ENCODE results near the gene MYLK4. TPM values are rescaled to one million over a fixed set of nuclear protein-coding genes. Genes with fewer than 3 reads are reported as not detected.
A peak's percentile ranks its signal among the peaks of the same experiment; 100 is the strongest.

MYLK4 gene
- total RNA-seq, 2 donors from 2014 or later = 1.0 to 3.6 TPM

- TF ChIP-seq, protein P1, sequence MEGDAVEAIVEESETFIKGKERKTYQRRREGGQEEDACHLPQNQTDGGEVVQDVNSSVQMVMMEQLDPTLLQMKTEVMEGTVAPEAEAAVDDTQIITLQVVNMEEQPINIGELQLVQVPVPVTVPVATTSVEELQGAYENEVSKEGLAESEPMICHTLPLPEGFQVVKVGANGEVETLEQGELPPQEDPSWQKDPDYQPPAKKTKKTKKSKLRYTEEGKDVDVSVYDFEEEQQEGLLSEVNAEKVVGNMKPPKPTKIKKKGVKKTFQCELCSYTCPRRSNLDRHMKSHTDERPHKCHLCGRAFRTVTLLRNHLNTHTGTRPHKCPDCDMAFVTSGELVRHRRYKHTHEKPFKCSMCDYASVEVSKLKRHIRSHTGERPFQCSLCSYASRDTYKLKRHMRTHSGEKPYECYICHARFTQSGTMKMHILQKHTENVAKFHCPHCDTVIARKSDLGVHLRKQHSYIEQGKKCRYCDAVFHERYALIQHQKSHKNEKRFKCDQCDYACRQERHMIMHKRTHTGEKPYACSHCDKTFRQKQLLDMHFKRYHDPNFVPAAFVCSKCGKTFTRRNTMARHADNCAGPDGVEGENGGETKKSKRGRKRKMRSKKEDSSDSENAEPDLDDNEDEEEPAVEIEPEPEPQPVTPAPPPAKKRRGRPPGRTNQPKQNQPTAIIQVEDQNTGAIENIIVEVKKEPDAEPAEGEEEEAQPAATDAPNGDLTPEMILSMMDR (IDR thresholded peaks at IDR 0.05) = peak in 1 of 2 donors; percentile 48
- H3K27ac ChIP-seq = peak overlapping the region; percentile 70 to 85
- H3K9me3 ChIP-seq = no peaks in the 10 kb centered on the region
- H3K4me1 ChIP-seq = peaks cover 0 to 19% of the 10 kb centered on the region in 2 donors
- H3K4me3 ChIP-seq = peak overlapping the region; percentile 12 to 36
- DNase-seq (ENCODE audit: low spot score) = no peak
- H3K27me3 ChIP-seq = no peaks in the 10 kb centered on the region
- no peaks in the 10 kb centered on the region for H3K36me3 ChIP-seq
Measured at GRCh38 chr6:2744209-2744771, 6.4 kb downstream of the MYLK4 start.

- H3K36me3 ChIP-seq = no peaks in the 10 kb centered on the region
- H3K27ac ChIP-seq = peak overlapping the region; percentile 70 to 85
Measured at GRCh38 chr6:2743280-2744208, 7.2 kb downstream of the MYLK4 start.

DNA sequence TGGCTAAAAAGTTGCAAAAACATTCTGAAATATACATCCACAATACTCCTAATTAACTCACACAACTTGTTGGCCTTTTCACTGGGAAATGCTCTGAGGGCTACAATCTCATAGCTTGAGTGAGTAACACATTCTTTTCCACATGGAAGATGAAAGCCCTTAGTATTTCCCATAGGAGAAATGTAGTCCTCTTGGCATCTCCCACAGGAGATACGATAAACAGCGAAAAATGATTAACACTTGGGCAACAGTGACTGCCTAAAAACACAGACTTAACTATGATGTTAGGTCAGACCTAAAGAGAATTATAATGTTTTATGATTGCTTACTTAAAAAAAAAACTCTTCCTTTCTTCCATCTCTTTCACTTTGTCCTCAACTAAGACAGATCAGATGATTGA is 9.0 kb downstream of the MYLK4 start:
- H3K4me3 ChIP-seq = no peak overlapping the region
- no peaks in the 10 kb centered on the region for H3K36me3 ChIP-seq
- H3K27me3 ChIP-seq = no peaks in the 10 kb centered on the region
- TF ChIP-seq, protein P1 (IDR thresholded peaks at IDR 0.05) = no peak
- DNase-seq (ENCODE audit: low spot score) = no peak
- H3K9me3 ChIP-seq = no peaks in the 10 kb centered on the region
- H3K27ac ChIP-seq = peak overlapping the region; percentile 17 to 60
- peaks cover 0 to 12% of the 10 kb centered on the region in 2 donors for H3K4me1 ChIP-seq

More at GRCh38 chr6:2743280-2744208, 7.2 kb downstream of the MYLK4 start:
- Histone ChIP-seq H3K4me3 (peak overlapping the region; percentile 23 to 36), H3K27me3 (no peaks in the 10 kb centered on the region), H3K4me1 (peaks cover 0 to 11% of the 10 kb centered on the region in 2 donors), H3K9me3 (no peaks in the 10 kb centered on the region)
- TF ChIP-seq, protein P1 (IDR thresholded peaks at IDR 0.05) = no peak
- DNase-seq (ENCODE audit: low spot score) = no peak

GRCh38 chr6:2740581-2740980 is 10.1 kb downstream of the MYLK4 start:
- TF ChIP-seq, protein P1 (IDR thresholded peaks at IDR 0.05) = no peak
- no peak for DNase-seq (ENCODE audit: low spot score)
- no peak overlapping the region for H3K4me3 ChIP-seq
- H3K27ac ChIP-seq = peak overlapping the region; percentile 17 to 60
- no peaks in the 10 kb centered on the region for H3K27me3 ChIP-seq
- peaks cover 0 to 8% of the 10 kb centered on the region in 2 donors for H3K4me1 ChIP-seq
- H3K9me3 ChIP-seq = no peaks in the 10 kb centered on the region
- no peaks in the 10 kb centered on the region for H3K36me3 ChIP-seq

- Histone ChIP-seq H3K27ac (peak overlapping the region in 1 of 2 donors; percentile 60), H3K4me3 (no peak overlapping the region), H3K27me3 (no peaks in the 10 kb centered on the region), H3K4me1 (peaks cover 0 to 16% of the 10 kb centered on the region in 2 donors), H3K9me3 (no peaks in the 10 kb centered on the region), H3K36me3 (no peaks in the 10 kb centered on the region)
- DNase-seq (ENCODE audit: low spot score) = no peak
- TF ChIP-seq, protein P1 (IDR thresholded peaks at IDR 0.05) = no peak
Measured at GRCh38 chr6:2739335-2739734, 11.4 kb downstream of the MYLK4 start.
